Kidney epithelial cell (primary cell): ENCODE measurements around the gene KATNAL1. TPM values are rescaled to one million over a fixed set of nuclear protein-coding genes. Genes with fewer than 3 reads are reported as not detected.

Source experiments
- DNase-seq: peaks from one replicate; pipeline ENCODE4 v3.0.0-alpha.2; 2010; ENCODE audit warnings: low read depth
- H3K27me3 ChIP-seq: 2 replicates; pipeline ENCODE4 v1.6.0; 2011; ENCODE audit warnings: low read length; ENCODE audit not compliant: control insufficient read depth, insufficient read depth
- H3K36me3 ChIP-seq: 2 replicates; pipeline ENCODE4 v1.5.1; 2011; ENCODE audit warnings: low read length; ENCODE audit not compliant: control insufficient read depth, insufficient read depth
- H3K4me3 ChIP-seq: 2 replicates; pipeline ENCODE4 v1.5.1; 2011; ENCODE audit warnings: low read depth, mild to moderate bottlenecking, control low read depth, low read length
- CTCF ChIP-seq: IDR thresholded peaks from 2 replicates; pipeline ENCODE4 v1.5.1; 2011; ENCODE audit warnings: mild to moderate bottlenecking, moderate library complexity, low read length, control low read depth, inconsistent platforms; ENCODE audit not compliant: insufficient read depth, poor library complexity, severe bottlenecking
- total RNA-seq: library from RNA; depleted of rRNA; stranded (reverse); fragments of >200 nt; gene quantifications from 2 replicates; pipeline ENCODE4 v1.2.3, GENCODE V29; 2015

The KATNAL1 gene
- total RNA-seq, 1 donor from 2014 or later, result 13.3 TPM

GRCh38 chr13:30353060-30353459 is 45.7 kb upstream of the KATNAL1 start:
- DNase-seq, result no peak
- Histone ChIP-seq H3K36me3 (no peaks in the 10 kb centered on the region), H3K27me3 (no peaks in the 10 kb centered on the region), H3K4me3 (no peak overlapping the region)
- TF ChIP-seq CTCF, result no peak

GRCh38 chr13:30352121-30352520 is 44.8 kb upstream of the KATNAL1 start:
- TF ChIP-seq CTCF, result no peak
- DNase-seq, result no peak
- Histone ChIP-seq H3K27me3 (no peaks in the 10 kb centered on the region), H3K4me3 (no peak overlapping the region), H3K36me3 (no peaks in the 10 kb centered on the region)

GRCh38 chr13:30346789-30347167 is 39.4 kb upstream of the KATNAL1 start:
- Histone ChIP-seq H3K27me3 (no peaks in the 10 kb centered on the region), H3K36me3 (no peaks in the 10 kb centered on the region), H3K4me3 (no peak overlapping the region)
- no peak for TF ChIP-seq CTCF
- DNase-seq, result no peak

GRCh38 chr13:30346153-30346788 is 38.9 kb upstream of the KATNAL1 start:
- no peak for DNase-seq
- TF ChIP-seq CTCF, result no peak
- Histone ChIP-seq H3K27me3 (no peaks in the 10 kb centered on the region), H3K36me3 (no peaks in the 10 kb centered on the region), H3K4me3 (no peak overlapping the region)

GRCh38 chr13:30345426-30346100 is 38.2 kb upstream of the KATNAL1 start:
- Histone ChIP-seq H3K36me3 (no peaks in the 10 kb centered on the region), H3K27me3 (no peaks in the 10 kb centered on the region), H3K4me3 (no peak overlapping the region)
- no peak for TF ChIP-seq CTCF
- DNase-seq, result no peak
